ENCODE results near the gene EPHA7.

DNA sequence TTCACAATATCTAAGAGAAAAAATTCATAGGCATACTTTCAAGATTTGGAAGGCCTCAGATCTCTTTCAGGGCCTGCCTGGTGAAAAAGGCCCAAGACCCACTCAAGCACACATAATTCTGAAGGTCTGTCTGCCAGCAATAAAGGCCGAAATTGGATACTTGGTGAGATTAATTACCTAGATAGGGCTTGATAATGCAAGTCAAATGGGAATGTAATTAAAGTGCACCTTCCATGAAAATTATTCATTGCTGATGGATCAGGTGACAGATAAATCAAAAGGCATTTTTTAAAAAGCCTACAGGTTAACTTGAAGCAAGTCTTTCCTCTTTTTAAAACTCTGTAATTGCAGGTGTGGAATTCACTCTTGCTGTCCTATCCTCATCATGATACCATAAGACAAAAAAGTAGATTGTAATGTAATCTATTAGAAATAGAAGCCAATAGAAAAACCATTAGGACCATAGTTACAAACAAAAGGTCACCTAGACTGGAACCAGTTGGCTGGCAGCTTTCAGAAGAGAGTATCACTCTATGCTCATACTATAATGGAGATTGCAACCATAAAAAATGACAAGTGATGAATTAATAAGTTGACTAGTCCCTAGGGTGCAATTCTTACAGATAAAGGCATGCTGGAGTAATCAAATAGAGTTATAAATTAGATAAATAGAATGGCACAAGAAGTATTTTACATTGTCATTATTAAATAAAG lies 77.3 kb downstream of the EPHA7 start:
- TF ChIP-seq CTCF (conservative IDR thresholded peaks at IDR 0.05; ENCODE audit: low read depth, low read length) (no peak), EZH2 (IDR thresholded peaks at IDR 0.05; ENCODE audit: borderline replicate concordance, low read depth, low read length, poor library complexity, severe bottlenecking) (no peak)

Data from A673 (cell line).